SK-N-SH (cell line): ENCODE results near the gene CASS4. TPM values are rescaled to one million over a fixed set of nuclear protein-coding genes. Genes with fewer than 3 reads are reported as not detected.

Experiments
- CTCF ChIA-PET: fragments of 300-600, 350-600 bp; formaldehyde crosslinking; extraction: SDS; loops from one replicate; lab custom pipeline; 2021; lab: Yijun Ruan, JAX
- POLR2A ChIA-PET: fragments of 350-600 bp; sonication (Branson Sonifier 250); formaldehyde crosslinking; extraction: SDS; loops from one replicate; lab custom pipeline; 2020; ENCODE audit warnings: antibody characterized with exemption, inconsistent platforms; lab: Yijun Ruan, JAX
- DNase-seq: peaks from one replicate; pipeline ENCODE4 v3.0.0; 2012
- H2AFZ ChIP-seq: fragments of 200-600 bp; sonication (generic); 2 replicates; pipeline ENCODE4 v1.8.1; 2016; ENCODE audit warnings: antibody characterized with exemption, mild to moderate bottlenecking, low read depth
- H3F3A ChIP-seq: fragments of 200-600 bp; sonication (generic); replicated peaks from 2 replicates; pipeline ENCODE3; 2016; ENCODE audit warnings: antibody characterized with exemption, mild to moderate bottlenecking; ENCODE audit not compliant: insufficient read depth
- H3K27ac ChIP-seq, 2 experiments: fragments of 200-500 bp in 1 of 2; fragments of 200-600 bp in 1 of 2; sonication (Bioruptor generic) in 1 of 2; sonication (generic), shearing (Covaris generic) in 1 of 2; 2 replicates each; pipeline versions ENCODE4 v1.5.1 to v1.6.1; 2014 to 2016; ENCODE audit warnings: low read depth in 2 of 2, inconsistent platforms in 1 of 2, low read length in 1 of 2, mild to moderate bottlenecking in 1 of 2, mixed read lengths in 1 of 2
- H3K27me3 ChIP-seq: fragments of 200-600 bp; sonication (generic), shearing (Covaris generic); 2 replicates; pipeline ENCODE4 v1.6.1; 2016; ENCODE audit warnings: mixed run types; ENCODE audit not compliant: insufficient read depth
- H3K36me3 ChIP-seq, 2 experiments: fragments of 200-500 bp in 1 of 2; fragments of 200-600 bp in 1 of 2; sonication (Bioruptor generic) in 1 of 2; sonication (generic) in 1 of 2; replicated peaks in 1 of 2; 2 replicates each; pipeline versions ENCODE3 to v1.5.1; 2014 to 2016; ENCODE audit warnings: low read length in 1 of 2, mild to moderate bottlenecking in 1 of 2; ENCODE audit not compliant: insufficient read depth in 2 of 2, control insufficient read depth in 1 of 2
- H3K4me1 ChIP-seq, 2 experiments: fragments of 200-500 bp in 1 of 2; fragments of 200-600 bp in 1 of 2; sonication (Bioruptor generic) in 1 of 2; sonication (generic), shearing (Covaris generic) in 1 of 2; 2 replicates each; pipeline versions ENCODE4 v1.5.1 to v1.6.1; 2014 to 2016; ENCODE audit warnings: low read depth in 1 of 2, low read length in 1 of 2, mixed run types in 1 of 2; ENCODE audit not compliant: insufficient read depth in 2 of 2, control insufficient read depth in 1 of 2
- H3K4me2 ChIP-seq: fragments of 200-600 bp; sonication (generic), shearing (Covaris generic); 2 replicates; pipeline ENCODE4 v1.6.1; 2017; ENCODE audit warnings: mixed run types
- H3K4me3 ChIP-seq, 2 experiments: fragments of 200-500 bp in 1 of 2; fragments of 200-600 bp in 1 of 2; sonication (Bioruptor generic) in 1 of 2; sonication (generic), shearing (Covaris generic) in 1 of 2; 2 replicates each; pipeline versions ENCODE4 v1.5.1 to v1.8.1; 2014 to 2016; ENCODE audit warnings: low read depth in 2 of 2, inconsistent platforms in 1 of 2, low read length in 1 of 2, mild to moderate bottlenecking in 1 of 2, mixed read lengths in 1 of 2, moderate library complexity in 1 of 2
- H3K79me2 ChIP-seq: fragments of 200-600 bp; sonication (generic); 2 replicates; pipeline ENCODE4 v1.8.1; 2017; ENCODE audit warnings: mild to moderate bottlenecking; ENCODE audit not compliant: insufficient read depth
- H3K9ac ChIP-seq: fragments of 200-600 bp; sonication (generic); 2 replicates; pipeline ENCODE4 v1.6.1; 2017; ENCODE audit warnings: mixed run types
- H3K9me2 ChIP-seq: fragments of 200-600 bp; sonication (generic); 2 replicates; pipeline ENCODE4 v1.6.1; 2017; ENCODE audit warnings: mixed run types
- H3K9me3 ChIP-seq: fragments of 200-600 bp; sonication (generic); 2 replicates; pipeline ENCODE4 v1.6.1; 2017; ENCODE audit warnings: mixed run types, mild to moderate bottlenecking, moderate library complexity
- H4K20me1 ChIP-seq: fragments of 200-600 bp; sonication (generic); 2 replicates; pipeline ENCODE4 v1.6.1; 2017; ENCODE audit warnings: mild to moderate bottlenecking, mixed run types; ENCODE audit not compliant: insufficient read depth
- CHD2 ChIP-seq: fragments of 150-350 bp; IDR thresholded peaks from 2 replicates; pipeline ENCODE4 v1.6.1; 2018; ENCODE audit warnings: low read length; ENCODE audit not compliant: partially characterized antibody
- CTCF ChIP-seq: fragments of 200-600 bp; sonication (generic); IDR thresholded peaks from 2 replicates; pipeline ENCODE4 v1.6.1; 2017; ENCODE audit warnings: antibody characterized with exemption, mild to moderate bottlenecking, moderate library complexity
- ELF1 ChIP-seq: IDR thresholded peaks from 2 replicates; pipeline ENCODE4 v1.4.0; 2012
- EP300 ChIP-seq, 2 experiments: IDR thresholded peaks; 2 replicates each; pipeline versions ENCODE4 v1.4.0 to v1.6.1; 2012; ENCODE audit warnings: borderline replicate concordance in 1 of 2, low read depth in 1 of 2, low read length in 1 of 2
- EZH2phosphoT487 ChIP-seq: fragments of 200-600 bp; sonication (generic); IDR thresholded peaks from 2 replicates; pipeline ENCODE4 v1.6.1; 2017; ENCODE audit warnings: low read depth, mixed run types, mild to moderate bottlenecking, antibody characterized with exemption, moderate library complexity, borderline replicate concordance
- FOXM1 ChIP-seq: IDR thresholded peaks from 2 replicates; pipeline ENCODE4 v1.4.0; 2012; ENCODE audit warnings: low read depth, mild to moderate bottlenecking
- IRF3 ChIP-seq: fragments of 150-350 bp; IDR thresholded peaks from 2 replicates; pipeline ENCODE4 v1.6.1; 2016; ENCODE audit warnings: mild to moderate bottlenecking, low read depth, low read length
- JUND ChIP-seq: IDR thresholded peaks from 2 replicates; pipeline ENCODE4 v1.4.0; 2012
- MEF2A ChIP-seq: IDR thresholded peaks from 2 replicates; pipeline ENCODE4 v1.4.0; 2012; ENCODE audit warnings: low read depth, borderline replicate concordance
- MXI1 ChIP-seq: IDR thresholded peaks from 2 replicates; pipeline ENCODE4 v1.6.1; 2012; ENCODE audit warnings: mild to moderate bottlenecking, low read depth, low read length, improper control_type of control experiment
- POLR2AphosphoS5 ChIP-seq: IDR thresholded peaks from 2 replicates; pipeline ENCODE4 v1.6.1; 2012; ENCODE audit warnings: low read depth, low read length
- RFX5 ChIP-seq: IDR thresholded peaks from 2 replicates; pipeline ENCODE4 v1.6.1; 2012; ENCODE audit warnings: mild to moderate bottlenecking, improper control_type of control experiment, low read length
- SIN3A ChIP-seq: IDR thresholded peaks from 2 replicates; pipeline ENCODE4 v1.6.1; 2012; ENCODE audit warnings: low read depth, mild to moderate bottlenecking, low read length, moderate library complexity, borderline replicate concordance
- SMC3 ChIP-seq: IDR thresholded peaks from 2 replicates; pipeline ENCODE4 v1.6.1; 2012; ENCODE audit warnings: low read depth, low read length, improper control_type of control experiment
- TEAD4 ChIP-seq: IDR thresholded peaks from 2 replicates; pipeline ENCODE4 v1.4.0; 2012; ENCODE audit warnings: mild to moderate bottlenecking, borderline replicate concordance; ENCODE audit not compliant: insufficient read depth
- WGBS: methylation state at CpG from one replicate; pipeline ENCODE4 v1.1.6; 2017; ENCODE audit warnings: low lambda C conversion rate; 5-methylcytosine and 5-hydroxymethylcytosine counted together
- polyA plus RNA-seq, 3 experiments: library from polyadenylated mRNA; depleted of rRNA; stranded (reverse); fragments of >200 nt; gene quantifications; 2 replicates each; pipeline ENCODE4 v1.2.3, GENCODE V29; 2012
- TF ChIP-seq, protein P1 (sequence below): IDR thresholded peaks from 2 replicates; pipeline ENCODE4 v1.4.0; 2012; ENCODE audit warnings: low read depth, borderline replicate concordance
- TF ChIP-seq, protein P2 (sequence below): IDR thresholded peaks from 2 replicates; pipeline ENCODE4 v1.4.0; 2012; ENCODE audit warnings: low read depth
- TF ChIP-seq, protein P3 (sequence below): IDR thresholded peaks from 2 replicates; pipeline ENCODE4 v1.4.0; 2012; ENCODE audit warnings: low read depth, borderline replicate concordance

The CASS4 gene
- polyA plus RNA-seq, 1 of the 3 experiments (the other 2 are of a cell fraction) = not detected

DNA sequence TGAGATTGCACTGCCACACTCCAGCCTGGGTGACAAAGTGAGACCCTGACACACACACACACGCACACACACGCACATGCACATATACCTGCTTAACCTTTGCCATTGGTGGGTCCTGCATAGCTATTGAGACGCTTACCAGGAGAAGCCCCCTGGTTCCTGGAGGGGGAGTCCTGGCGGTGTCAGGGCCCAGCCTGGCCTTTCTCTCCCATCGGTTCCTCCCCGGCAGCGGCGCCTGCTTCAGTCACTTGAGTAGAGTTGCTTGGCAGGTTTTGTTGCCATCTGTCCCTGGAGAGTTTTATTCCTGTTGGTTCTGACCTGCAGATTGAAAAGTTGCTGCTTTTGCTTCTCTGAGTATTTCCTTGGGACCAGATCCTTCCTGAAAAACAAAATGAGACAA is 91.9 kb downstream of the CASS4 start:
- H3F3A ChIP-seq = no peaks in the 10 kb centered on the region
- no peak overlapping the region for H3K4me2 ChIP-seq
- no peak overlapping the region for H3K9ac ChIP-seq
- no peak for DNase-seq
- no peak overlapping the region for H2AFZ ChIP-seq
- peaks cover 23% of the 10 kb centered on the region for H3K79me2 ChIP-seq
- peaks cover 15 to 22% of the 10 kb centered on the region in 2 experiments for H3K36me3 ChIP-seq
- no peaks in the 10 kb centered on the region for H3K9me3 ChIP-seq
- no peak overlapping the region for H3K4me3 ChIP-seq
- CTCF ChIA-PET = interaction anchor here (0.8 kb wide), 1 partner anchor 10 kb away, joined by 4 read pairs; no protein-coding TSS in a partner anchor
- H3K9me2 ChIP-seq = no peaks in the 10 kb centered on the region
- H3K27ac ChIP-seq = no peak overlapping the region
- 95% methylated on average over 6 of the region's 8 CpGs for WGBS
- POLR2A ChIA-PET = no interaction called here
- no peaks in the 10 kb centered on the region for H3K27me3 ChIP-seq
- TF ChIP-seq, protein P1, sequence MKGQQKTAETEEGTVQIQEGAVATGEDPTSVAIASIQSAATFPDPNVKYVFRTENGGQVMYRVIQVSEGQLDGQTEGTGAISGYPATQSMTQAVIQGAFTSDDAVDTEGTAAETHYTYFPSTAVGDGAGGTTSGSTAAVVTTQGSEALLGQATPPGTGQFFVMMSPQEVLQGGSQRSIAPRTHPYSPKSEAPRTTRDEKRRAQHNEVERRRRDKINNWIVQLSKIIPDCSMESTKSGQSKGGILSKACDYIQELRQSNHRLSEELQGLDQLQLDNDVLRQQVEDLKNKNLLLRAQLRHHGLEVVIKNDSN = no peak
- TF ChIP-seq JUND = no peak
- TF ChIP-seq TEAD4 = no peak
- no peak for TF ChIP-seq POLR2AphosphoS5
- no peak for TF ChIP-seq IRF3
- no peak for TF ChIP-seq SMC3
- TF ChIP-seq EZH2phosphoT487 = no peak
- TF ChIP-seq MEF2A = no peak
- no peak for TF ChIP-seq CHD2
- TF ChIP-seq ELF1 = no peak
- TF ChIP-seq RFX5 = no peak
- no peak for TF ChIP-seq MXI1
- TF ChIP-seq, protein P2, sequence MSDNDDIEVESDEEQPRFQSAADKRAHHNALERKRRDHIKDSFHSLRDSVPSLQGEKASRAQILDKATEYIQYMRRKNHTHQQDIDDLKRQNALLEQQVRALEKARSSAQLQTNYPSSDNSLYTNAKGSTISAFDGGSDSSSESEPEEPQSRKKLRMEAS = no peak
- TF ChIP-seq, protein P3, sequence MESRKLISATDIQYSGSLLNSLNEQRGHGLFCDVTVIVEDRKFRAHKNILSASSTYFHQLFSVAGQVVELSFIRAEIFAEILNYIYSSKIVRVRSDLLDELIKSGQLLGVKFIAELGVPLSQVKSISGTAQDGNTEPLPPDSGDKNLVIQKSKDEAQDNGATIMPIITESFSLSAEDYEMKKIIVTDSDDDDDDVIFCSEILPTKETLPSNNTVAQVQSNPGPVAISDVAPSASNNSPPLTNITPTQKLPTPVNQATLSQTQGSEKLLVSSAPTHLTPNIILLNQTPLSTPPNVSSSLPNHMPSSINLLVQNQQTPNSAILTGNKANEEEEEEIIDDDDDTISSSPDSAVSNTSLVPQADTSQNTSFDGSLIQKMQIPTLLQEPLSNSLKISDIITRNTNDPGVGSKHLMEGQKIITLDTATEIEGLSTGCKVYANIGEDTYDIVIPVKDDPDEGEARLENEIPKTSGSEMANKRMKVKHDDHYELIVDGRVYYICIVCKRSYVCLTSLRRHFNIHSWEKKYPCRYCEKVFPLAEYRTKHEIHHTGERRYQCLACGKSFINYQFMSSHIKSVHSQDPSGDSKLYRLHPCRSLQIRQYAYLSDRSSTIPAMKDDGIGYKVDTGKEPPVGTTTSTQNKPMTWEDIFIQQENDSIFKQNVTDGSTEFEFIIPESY = no peak
- TF ChIP-seq SIN3A = no peak
- no peak for TF ChIP-seq CTCF
- no peak for TF ChIP-seq FOXM1
- no peak for TF ChIP-seq EP300 (IDR thresholded peaks at IDR 0.05; ENCODE audit: borderline replicate concordance in 1 of 2, low read depth in 1 of 2, low read length in 1 of 2)
- H4K20me1 ChIP-seq = no peaks in the 10 kb centered on the region
- no peaks in the 10 kb centered on the region for H3K4me1 ChIP-seq
